ENCODE measurements around the gene DDX1. TPM values are rescaled to one million over a fixed set of nuclear protein-coding genes. Genes with fewer than 3 reads are reported as not detected.

The DDX1 gene
- total and polyA plus RNA-seq, 12 donors = 39.4 to 122 (median 77.2) TPM

GRCh38 chr2:15643791-15644585, 52.3 kb downstream of the DDX1 start:
- Histone ChIP-seq H3K4me3 (no peak overlapping the region), H3K27ac (no peak overlapping the region), H3K36me3 (replicated peaks in 1 of 2) (no peaks in the 10 kb centered on the region), H3K9me3 (replicated peaks in 1 of 3) (no peaks in the 10 kb centered on the region), H3K27me3 (no peaks in the 10 kb centered on the region), H3K4me1 (replicated peaks in 1 of 2) (peaks cover 0 to 10% of the 10 kb centered on the region in 2 donors)
- WGBS, 4 donors = 87 to 95% (median 90%) methylated on average over 4 of the region's 4 CpGs
- no peak for DNase-seq
- intact Hi-C loops (cut with DNase I) = loop anchor here (10.0 kb wide), 2 partner anchors 101 to 861 kb away; no protein-coding TSS in a partner anchor
- no peak for TF ChIP-seq CTCF (IDR thresholded peaks at IDR 0.05)
- no peak for TF ChIP-seq POLR2A (IDR thresholded peaks at IDR 0.05)

DNA sequence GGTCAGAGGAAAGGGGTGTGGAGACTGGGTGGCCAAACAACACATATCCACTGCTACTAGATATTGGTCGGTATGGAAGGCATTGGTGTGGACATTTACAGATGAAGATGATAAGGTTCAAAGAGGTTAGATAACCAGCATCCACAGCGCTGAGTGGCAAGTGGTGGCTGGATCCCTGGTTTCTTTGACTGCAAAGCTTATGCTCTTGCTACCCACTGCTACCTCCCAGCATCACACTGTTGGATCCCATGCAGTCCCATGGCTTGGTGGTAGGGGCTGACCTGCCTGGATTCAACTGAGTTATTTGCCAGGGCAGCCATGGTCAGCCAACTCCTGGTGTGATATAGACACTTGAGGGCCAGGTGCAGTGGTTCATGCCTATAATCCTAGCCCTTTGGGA, 53.6 kb downstream of the DDX1 start:
- Histone ChIP-seq H3K27ac (no peak overlapping the region), H3K27me3 (no peaks in the 10 kb centered on the region), H3K36me3 (replicated peaks in 1 of 2) (no peaks in the 10 kb centered on the region), H3K4me3 (no peak overlapping the region), H3K4me1 (replicated peaks in 1 of 2) (peaks cover 0 to 4% of the 10 kb centered on the region in 2 donors), H3K9me3 (replicated peaks in 1 of 3) (no peaks in the 10 kb centered on the region)
- intact Hi-C loops (cut with DNase I) = loop anchor here (10.0 kb wide), 2 partner anchors 100 to 860 kb away; no protein-coding TSS in a partner anchor
- TF ChIP-seq POLR2A (IDR thresholded peaks at IDR 0.05) (no peak), CTCF (IDR thresholded peaks at IDR 0.05) (no peak)
- no peak for DNase-seq
- 92 to 97% (median 94%) methylated on average over 2 of the region's 2 CpGs for WGBS, 4 donors

- Histone ChIP-seq H3K27ac (no peak overlapping the region), H3K4me3 (no peak overlapping the region), H3K27me3 (no peaks in the 10 kb centered on the region), H3K4me1 (replicated peaks in 1 of 2) (no peaks in the 10 kb centered on the region), H3K9me3 (replicated peaks in 1 of 3) (no peaks in the 10 kb centered on the region), H3K36me3 (replicated peaks in 1 of 2) (no peaks in the 10 kb centered on the region)
- TF ChIP-seq POLR2A (IDR thresholded peaks at IDR 0.05) = no peak
- TF ChIP-seq CTCF (IDR thresholded peaks at IDR 0.05) = no peak
- intact Hi-C loops (cut with DNase I) = loop anchor here (10.0 kb wide), 2 partner anchors 99 to 859 kb away; no protein-coding TSS in a partner anchor
- WGBS, 4 donors = 79 to 89% (median 83%) methylated on average over 8 to 9 of the region's 9 CpGs
- DNase-seq = no peak
These were observed 54.2 kb downstream of the DDX1 start for GRCh38 chr2:15645720-15646385.

DNA sequence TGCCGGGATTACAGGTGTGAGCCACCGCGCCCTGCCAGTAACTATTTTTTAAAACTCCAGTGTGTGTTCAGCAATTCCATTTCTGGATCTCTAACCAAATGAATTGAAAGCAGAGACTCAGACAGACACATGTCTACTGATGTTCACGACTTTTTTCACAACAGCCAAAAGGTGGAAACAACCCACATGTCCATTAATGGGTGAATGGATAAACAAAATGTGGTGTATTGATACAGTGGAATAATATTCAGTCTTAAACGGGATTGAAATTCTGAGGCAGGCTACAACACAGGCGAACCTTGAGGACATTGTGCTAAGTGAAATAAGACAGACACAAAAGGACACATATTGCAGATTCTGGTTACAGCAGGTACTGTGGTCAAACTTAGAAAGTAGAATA, 55.0 kb downstream of the DDX1 start:
- Histone ChIP-seq H3K4me3 (no peak overlapping the region), H3K27me3 (no peaks in the 10 kb centered on the region), H3K9me3 (replicated peaks in 1 of 3) (no peaks in the 10 kb centered on the region), H3K4me1 (replicated peaks in 1 of 2) (no peaks in the 10 kb centered on the region), H3K36me3 (replicated peaks in 1 of 2) (no peaks in the 10 kb centered on the region), H3K27ac (no peak overlapping the region)
- no peak for TF ChIP-seq CTCF (IDR thresholded peaks at IDR 0.05)
- DNase-seq = no peak
- intact Hi-C loops (cut with DNase I) = loop anchor here (10.0 kb wide), 2 partner anchors 98 to 858 kb away; no protein-coding TSS in a partner anchor
- WGBS, 4 donors = 79 to 92% (median 90%) methylated on average over 6 of the region's 6 CpGs

Measured in adrenal gland (tissue), 12 donors.